ENCODE measurements around the gene RRAGC.

Gene RRAGC

GRCh38 chr1:38899560-38899959 is 40.0 kb upstream of the RRAGC start:
- H3K36me3 ChIP-seq (replicated peaks; ENCODE audit: low read depth, low read length): no peaks in the 10 kb centered on the region
- H3K27ac ChIP-seq (ENCODE audit: low read length): no peak overlapping the region
- H3K79me2 ChIP-seq (ENCODE audit: low read length): no peaks in the 10 kb centered on the region
- no peaks in the 10 kb centered on the region for H3K27me3 ChIP-seq (ENCODE audit: low read depth, low read length)
- no peaks in the 10 kb centered on the region for H4K20me1 ChIP-seq (ENCODE audit: insufficient read depth, low read length)
- H3K4me3 ChIP-seq (ENCODE audit: low read length): no peak overlapping the region
- H3K4me1 ChIP-seq (ENCODE audit: low read length): no peaks in the 10 kb centered on the region
- no peak overlapping the region for H2AFZ ChIP-seq (ENCODE audit: low read depth, low read length)
- TF ChIP-seq CTCF (IDR thresholded peaks at IDR 0.05; ENCODE audit: low read depth, low read length) (no peak), EZH2phosphoT487 (IDR thresholded peaks at IDR 0.05; ENCODE audit: low read depth) (no peak)
- no peak overlapping the region for H3K9ac ChIP-seq (ENCODE audit: low read length)
- no peak overlapping the region for H3K4me2 ChIP-seq (ENCODE audit: low read length)
- H3K9me3 ChIP-seq (ENCODE audit: insufficient read depth, low read length): no peaks in the 10 kb centered on the region

GRCh38 chr1:38898653-38899230 is 39.2 kb upstream of the RRAGC start:
- no peaks in the 10 kb centered on the region for H3K9me3 ChIP-seq (ENCODE audit: insufficient read depth, low read length)
- no peaks in the 10 kb centered on the region for H3K79me2 ChIP-seq (ENCODE audit: low read length)
- no peak overlapping the region for H2AFZ ChIP-seq (ENCODE audit: low read depth, low read length)
- H3K4me2 ChIP-seq (ENCODE audit: low read length): no peak overlapping the region
- H3K4me1 ChIP-seq (ENCODE audit: low read length): no peaks in the 10 kb centered on the region
- no peaks in the 10 kb centered on the region for H3K27me3 ChIP-seq (ENCODE audit: low read depth, low read length)
- no peak for TF ChIP-seq CTCF (IDR thresholded peaks at IDR 0.05; ENCODE audit: low read depth, low read length)
- TF ChIP-seq EZH2phosphoT487 (IDR thresholded peaks at IDR 0.05; ENCODE audit: low read depth): no peak
- H4K20me1 ChIP-seq (ENCODE audit: insufficient read depth, low read length): no peaks in the 10 kb centered on the region
- no peaks in the 10 kb centered on the region for H3K36me3 ChIP-seq (replicated peaks; ENCODE audit: low read depth, low read length)
- H3K27ac ChIP-seq (ENCODE audit: low read length): no peak overlapping the region
- no peak overlapping the region for H3K4me3 ChIP-seq (ENCODE audit: low read length)
- H3K9ac ChIP-seq (ENCODE audit: low read length): no peak overlapping the region

DNA sequence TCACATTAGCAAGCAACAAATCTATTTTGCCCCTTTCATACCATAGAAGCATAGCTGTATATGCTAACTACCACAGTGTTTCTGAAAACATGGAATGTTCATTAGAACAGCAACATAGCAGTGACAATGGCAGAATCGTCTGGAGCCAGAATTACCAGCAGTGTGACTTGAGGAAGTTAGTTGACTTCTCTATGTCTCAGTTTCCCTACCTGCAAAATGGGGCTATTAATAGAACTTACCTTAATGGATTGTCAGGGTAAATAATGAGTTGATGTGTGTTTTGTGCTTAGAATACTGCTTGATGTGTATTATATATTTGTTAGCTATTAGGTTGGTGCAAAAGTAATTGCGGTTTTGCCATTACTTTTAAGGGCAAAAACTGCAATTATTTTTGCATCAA is 36.6 kb upstream of the RRAGC start:
- Histone ChIP-seq H3K4me1 (ENCODE audit: low read length) (no peaks in the 10 kb centered on the region), H3K9me3 (ENCODE audit: insufficient read depth, low read length) (no peaks in the 10 kb centered on the region), H4K20me1 (ENCODE audit: insufficient read depth, low read length) (no peaks in the 10 kb centered on the region), H3K27ac (ENCODE audit: low read length) (no peak overlapping the region), H3K27me3 (ENCODE audit: low read depth, low read length) (no peaks in the 10 kb centered on the region), H2AFZ (ENCODE audit: low read depth, low read length) (no peak overlapping the region), H3K36me3 (replicated peaks; ENCODE audit: low read depth, low read length) (no peaks in the 10 kb centered on the region), H3K4me2 (ENCODE audit: low read length) (no peak overlapping the region), H3K9ac (ENCODE audit: low read length) (no peak overlapping the region), H3K4me3 (ENCODE audit: low read length) (no peak overlapping the region), H3K79me2 (ENCODE audit: low read length) (no peaks in the 10 kb centered on the region)
- no peak for TF ChIP-seq EZH2phosphoT487 (IDR thresholded peaks at IDR 0.05; ENCODE audit: low read depth)
- TF ChIP-seq CTCF (IDR thresholded peaks at IDR 0.05; ENCODE audit: low read depth, low read length): no peak

- Histone ChIP-seq H3K79me2 (ENCODE audit: low read length) (no peaks in the 10 kb centered on the region), H3K4me1 (ENCODE audit: low read length) (peaks cover 12% of the 10 kb centered on the region), H2AFZ (ENCODE audit: low read depth, low read length) (no peak overlapping the region), H3K9me3 (ENCODE audit: insufficient read depth, low read length) (no peaks in the 10 kb centered on the region), H3K4me2 (ENCODE audit: low read length) (no peak overlapping the region), H3K36me3 (replicated peaks; ENCODE audit: low read depth, low read length) (no peaks in the 10 kb centered on the region), H3K27me3 (ENCODE audit: low read depth, low read length) (no peaks in the 10 kb centered on the region), H3K4me3 (ENCODE audit: low read length) (no peak overlapping the region), H3K27ac (ENCODE audit: low read length) (no peak overlapping the region), H4K20me1 (ENCODE audit: insufficient read depth, low read length) (no peaks in the 10 kb centered on the region), H3K9ac (ENCODE audit: low read length) (no peak overlapping the region)
- no peak for TF ChIP-seq EZH2phosphoT487 (IDR thresholded peaks at IDR 0.05; ENCODE audit: low read depth)
- no peak for TF ChIP-seq CTCF (IDR thresholded peaks at IDR 0.05; ENCODE audit: low read depth, low read length)
Measured at GRCh38 chr1:38892976-38893375, 33.4 kb upstream of the RRAGC start.

Data from OCI-LY3 (cell line).